Activated CD4-positive, alpha-beta T cell treated with anti-CD3 and anti-CD28 coated beads for 48 hours (primary cell): Measurements from ENCODE around the gene C7orf57.

Source experiments
- DNase-seq: peaks from one replicate; pipeline ENCODE4 v3.0.0-alpha.2; 2020

Gene C7orf57

DNA sequence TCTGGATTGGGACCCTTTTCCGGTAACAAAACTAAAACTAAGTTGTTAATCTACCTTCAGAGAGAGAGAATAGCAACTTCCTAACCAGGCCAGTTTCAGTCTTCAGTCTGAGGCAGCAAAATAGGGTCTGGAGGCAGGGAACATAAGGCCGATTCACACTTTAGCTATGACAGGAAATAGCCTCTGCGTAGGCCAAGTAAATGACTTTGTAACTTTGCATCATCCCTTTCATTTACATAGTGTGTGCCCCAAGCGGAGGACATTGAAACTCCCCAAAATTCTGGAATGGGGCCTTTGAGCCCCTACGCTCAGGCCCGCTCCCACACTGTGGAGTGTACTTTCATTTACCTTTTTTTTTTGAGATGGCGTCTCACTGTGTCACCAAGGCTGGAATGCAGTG, 52.0 kb downstream of the C7orf57 start:
- no peak for DNase-seq

- DNase-seq = no peak
These were observed 53.3 kb downstream of the C7orf57 start for GRCh38 chr7:48088559-48089045.

- peak; percentile 92 for DNase-seq
These were observed 54.0 kb downstream of the C7orf57 start, which contains the start of gene UPP1 for GRCh38 chr7:48089046-48090003. UPP1 (plus strand) TSS chr7:48089265; CDS start chr7:48094784, 5,519 bp downstream.

DNA sequence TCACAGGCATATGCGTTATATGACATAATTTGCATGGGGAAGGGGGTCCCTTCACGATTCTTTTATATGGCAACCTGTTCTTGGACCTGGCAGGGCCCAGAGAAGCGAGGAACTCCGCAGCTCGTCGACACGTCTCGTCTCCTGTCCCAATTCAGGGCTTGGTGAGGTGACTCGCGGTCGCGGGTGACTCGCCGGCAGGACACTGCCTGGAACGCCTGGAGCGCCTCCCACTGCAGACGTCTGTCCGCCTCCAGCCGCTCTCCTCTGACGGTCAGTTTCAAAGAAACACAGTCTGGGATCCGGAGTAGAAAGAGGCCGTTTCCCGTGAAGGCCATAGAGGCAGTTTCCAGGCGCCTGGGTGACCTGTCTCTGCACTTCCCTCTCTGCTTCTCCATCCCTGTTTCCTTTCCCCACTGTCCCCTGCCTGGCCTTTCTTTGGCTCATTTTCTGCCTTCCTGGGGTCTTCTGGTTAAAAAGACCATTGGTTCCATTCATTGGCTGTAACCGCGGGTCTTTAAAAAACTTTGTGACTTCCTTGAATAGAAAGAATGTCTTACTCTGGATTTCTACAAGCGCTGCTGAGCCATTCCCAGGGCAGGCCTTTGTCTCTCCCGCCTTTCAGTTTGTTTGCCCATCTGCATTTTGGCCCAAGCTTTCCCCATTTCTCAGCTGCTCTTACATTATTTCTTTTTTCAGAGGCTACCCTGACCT, 54.9 kb downstream of the C7orf57 start:
- DNase-seq = no peak

GRCh38 chr7:48091506-48092433, 56.4 kb downstream of the C7orf57 start:
- no peak for DNase-seq

DNA sequence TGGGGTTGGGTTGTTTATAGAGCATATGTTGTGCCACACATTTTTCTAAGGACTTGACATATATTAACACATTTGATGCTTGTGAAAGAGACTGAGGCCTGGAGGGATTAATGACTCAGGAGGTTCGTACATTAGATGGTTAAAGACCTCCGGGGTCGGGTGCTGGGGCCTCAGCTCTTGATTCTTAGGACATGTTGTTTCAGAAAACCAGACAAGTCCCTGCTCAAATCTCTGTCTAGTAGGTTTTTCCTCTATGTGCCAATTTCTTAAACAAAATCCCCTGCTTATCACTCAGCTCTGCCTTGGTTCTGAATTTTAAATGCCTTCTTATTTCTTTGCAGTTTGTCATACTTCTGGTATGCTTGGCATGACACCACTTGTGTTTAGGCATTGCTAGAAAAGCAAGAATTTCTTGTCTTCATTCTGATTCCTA, 59.5 kb downstream of the C7orf57 start:
- DNase-seq = no peak

DNA sequence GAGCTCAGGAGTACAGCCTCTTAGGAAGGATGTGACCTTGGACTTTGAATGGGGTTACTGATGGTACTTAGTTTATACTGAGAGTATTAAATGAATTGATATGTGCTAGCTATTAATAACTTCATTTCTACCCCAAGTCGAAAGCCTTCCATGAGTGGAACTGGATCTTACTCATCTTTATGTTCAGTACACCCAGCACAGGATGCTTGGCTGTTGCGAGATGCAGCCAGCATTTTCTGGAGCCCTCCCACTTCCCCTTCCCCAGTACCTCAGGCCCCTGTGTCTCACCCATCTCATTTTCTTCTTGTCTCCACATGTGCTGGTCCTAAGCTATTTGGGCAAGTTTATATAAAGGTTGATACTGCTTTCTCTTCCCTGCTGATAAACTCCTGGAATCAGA, 60.9 kb downstream of the C7orf57 start:
- peak; percentile 42 for DNase-seq

GRCh38 chr7:48097521-48098231, 62.3 kb downstream of the C7orf57 start:
- no peak for DNase-seq

- DNase-seq = no peak
These were observed 63.5 kb downstream of the C7orf57 start for GRCh38 chr7:48098846-48099245.

- DNase-seq = no peak
These were observed 64.4 kb downstream of the C7orf57 start for GRCh38 chr7:48099781-48100180.

DNA sequence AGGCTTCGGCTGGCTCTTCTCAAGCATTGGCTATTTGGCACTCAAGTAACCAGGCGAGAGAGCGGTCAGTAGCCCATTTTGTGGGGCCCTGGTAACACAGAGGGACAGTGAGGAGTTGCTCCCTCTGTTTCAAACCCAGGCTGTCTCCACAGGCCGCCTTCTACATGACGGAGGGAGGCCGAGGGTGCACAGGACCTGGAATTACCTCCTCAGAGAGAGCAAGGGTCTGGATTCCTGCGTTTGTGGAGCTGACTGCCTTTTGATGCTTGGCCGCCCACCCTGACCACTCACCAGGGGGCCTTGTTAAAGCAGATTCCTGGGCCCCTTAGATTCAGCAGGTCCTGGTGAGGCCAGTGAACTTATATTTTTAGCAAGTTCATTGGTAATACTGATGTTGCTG, 66.0 kb downstream of the C7orf57 start:
- no peak for DNase-seq

DNA sequence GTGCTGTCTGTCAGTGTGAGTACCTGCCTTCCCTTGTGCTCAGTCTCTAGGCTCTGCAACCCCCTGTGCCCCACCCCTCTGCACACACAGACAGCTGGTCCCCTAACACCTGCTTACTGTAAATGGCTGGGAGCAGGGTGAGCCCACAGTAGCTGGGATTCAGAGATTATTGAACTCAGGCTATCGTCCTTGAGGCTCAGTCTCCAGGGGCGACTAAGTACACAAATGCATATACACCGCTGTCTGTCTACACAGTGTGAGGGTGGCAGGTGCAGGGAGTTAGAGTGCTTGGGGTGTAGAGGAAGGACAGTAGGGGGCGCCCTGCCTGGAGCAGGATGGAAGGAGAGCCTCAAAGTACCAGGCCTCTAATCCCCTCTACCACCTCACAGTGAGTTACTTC, 66.6 kb downstream of the C7orf57 start:
- DNase-seq = peak; percentile 60

GRCh38 chr7:48102530-48102929, 67.2 kb downstream of the C7orf57 start:
- DNase-seq = no peak

DNA sequence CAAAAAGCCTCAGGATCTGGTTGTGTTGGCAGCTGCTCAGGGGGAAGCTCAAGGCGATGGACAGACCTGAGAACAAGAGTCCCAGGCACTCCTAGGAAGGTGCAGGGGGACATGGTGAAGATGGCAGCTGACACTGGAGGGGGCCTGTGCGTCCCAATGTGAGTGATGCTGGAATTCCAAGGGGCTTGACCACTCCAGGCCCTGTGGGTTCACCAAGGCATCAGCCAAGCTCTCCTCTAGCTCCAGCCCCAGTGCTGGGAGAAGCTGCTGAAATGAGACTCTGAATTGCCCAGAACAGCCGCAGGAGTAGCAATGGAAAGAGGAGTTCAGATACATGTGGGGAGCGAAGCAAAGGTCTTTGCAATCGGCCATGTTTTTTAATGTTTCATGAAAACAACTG, 69.7 kb downstream of the C7orf57 start:
- no peak for DNase-seq

DNA sequence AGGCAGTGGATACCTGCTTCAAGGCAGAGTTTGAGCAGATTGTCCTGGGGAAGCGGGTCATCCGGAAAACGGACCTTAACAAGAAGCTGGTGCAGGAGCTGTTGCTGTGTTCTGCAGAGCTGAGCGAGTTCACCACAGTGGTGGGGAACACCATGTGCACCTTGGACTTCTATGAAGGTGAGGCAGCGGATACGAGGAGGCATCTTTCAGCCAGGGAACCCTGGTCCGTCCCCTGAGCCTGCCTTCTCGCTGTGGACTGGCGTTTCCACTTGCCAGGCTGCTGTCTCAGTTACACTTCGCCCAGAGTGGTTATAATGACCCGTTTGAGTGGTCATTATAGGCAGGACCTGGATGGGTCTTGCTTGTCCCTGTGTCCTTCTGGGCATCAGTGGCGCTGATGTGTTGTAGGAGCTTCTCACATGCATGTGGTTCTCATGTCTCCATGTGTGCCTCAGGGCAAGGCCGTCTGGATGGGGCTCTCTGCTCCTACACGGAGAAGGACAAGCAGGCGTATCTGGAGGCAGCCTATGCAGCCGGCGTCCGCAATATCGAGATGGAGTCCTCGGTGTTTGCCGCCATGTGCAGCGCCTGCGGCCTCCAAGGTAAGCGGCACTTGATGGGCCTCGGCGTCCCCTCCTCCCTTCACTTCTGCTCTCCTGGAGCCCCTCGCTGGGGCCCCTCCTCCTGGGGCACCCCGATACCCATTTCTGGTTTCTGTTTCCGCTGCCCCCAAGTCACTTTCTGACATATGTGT, 71.7 kb downstream of the C7orf57 start:
- no peak for DNase-seq

DNA sequence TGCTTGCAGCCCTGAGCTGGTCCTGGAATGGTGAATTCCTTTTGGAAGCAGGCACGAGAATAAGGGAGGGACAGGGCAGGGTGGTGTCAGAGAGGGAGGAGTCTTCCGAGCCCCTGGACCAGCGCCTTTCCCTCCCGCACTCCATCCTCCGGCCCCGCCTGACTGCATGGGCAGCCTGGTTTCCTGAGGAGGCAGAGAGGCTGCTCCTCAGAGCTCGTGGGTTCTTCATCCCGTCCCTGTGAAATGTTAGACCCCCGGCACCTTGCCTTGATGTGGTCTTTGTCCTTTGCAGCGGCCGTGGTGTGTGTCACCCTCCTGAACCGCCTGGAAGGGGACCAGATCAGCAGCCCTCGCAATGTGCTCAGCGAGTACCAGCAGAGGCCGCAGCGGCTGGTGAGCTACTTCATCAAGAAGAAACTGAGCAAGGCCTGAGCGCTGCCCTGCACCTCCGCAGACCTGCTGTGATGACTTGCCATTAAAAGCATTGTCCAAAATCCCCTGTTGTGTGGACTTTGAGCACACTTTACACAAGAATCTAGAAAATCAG, 72.7 kb downstream of the C7orf57 start:
- no peak for DNase-seq

DNA sequence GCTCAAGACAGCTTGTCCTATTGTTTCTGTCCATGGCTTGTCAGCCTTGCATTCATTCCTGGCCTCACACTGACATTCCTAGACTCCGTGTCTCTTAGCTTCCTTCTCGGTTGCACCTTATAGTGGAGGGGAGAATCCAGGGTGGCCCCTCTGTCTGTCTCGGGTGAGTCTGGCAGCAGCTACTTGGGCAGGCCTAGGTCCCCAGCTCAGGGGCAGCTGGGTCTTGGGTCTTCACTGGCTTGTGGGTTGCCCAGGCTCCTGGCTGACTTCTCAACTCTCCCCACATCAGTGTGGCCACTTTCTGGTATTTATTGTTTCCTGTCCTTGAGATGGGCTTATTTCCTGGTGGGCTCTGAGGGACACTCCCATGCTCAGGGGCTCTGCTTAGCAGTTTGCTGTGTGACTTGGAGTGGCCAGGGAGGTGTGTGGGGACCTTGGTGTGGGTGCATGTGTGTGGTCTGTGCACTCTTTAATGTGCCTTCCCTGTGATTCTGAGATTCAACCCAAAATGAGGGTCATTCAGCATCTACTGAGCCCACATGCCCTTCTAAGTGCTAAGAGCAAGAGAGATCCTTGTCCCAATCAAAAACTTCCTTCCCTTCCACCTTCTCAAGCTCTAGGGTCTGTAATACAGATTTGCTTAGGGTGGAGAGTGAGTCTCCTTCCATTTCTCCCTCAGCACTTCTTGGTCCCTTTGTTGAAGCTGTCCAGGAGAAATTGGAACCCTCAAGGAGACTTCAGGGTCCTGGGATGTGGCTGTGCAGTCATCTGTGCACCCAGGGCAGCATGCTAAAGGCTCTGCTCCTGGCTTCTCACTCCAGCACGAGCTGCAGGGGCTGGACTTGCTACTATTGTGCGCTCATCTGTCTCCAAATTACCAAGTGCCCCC, 73.9 kb downstream of the C7orf57 start:
- DNase-seq = no peak

- DNase-seq = peak; percentile 92
These were observed 74.7 kb downstream of the C7orf57 start for GRCh38 chr7:48109848-48110663.

DNA sequence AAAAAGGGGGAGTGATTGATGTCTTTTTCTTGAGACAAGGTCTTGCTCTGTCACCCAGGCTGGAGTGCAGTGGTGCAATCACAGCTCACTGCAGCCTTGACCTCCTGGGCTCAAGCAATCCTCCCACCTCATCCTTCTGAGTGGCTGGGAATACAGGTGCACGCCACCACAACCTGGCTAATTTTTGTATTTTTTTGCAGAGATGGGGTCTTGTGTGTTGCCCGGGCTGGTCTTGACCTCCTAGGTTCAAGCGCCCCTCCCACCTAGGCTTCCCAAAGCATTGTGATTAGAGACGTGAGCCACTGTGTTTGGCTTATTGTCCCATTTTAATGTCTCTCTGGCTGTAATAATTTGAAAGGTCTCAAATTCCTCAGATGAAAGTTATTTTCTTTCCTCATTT, 75.5 kb downstream of the C7orf57 start:
- DNase-seq = no peak
